Astrocyte of the cerebellum (primary cell): Measurements from ENCODE around the gene VSIG1.

Source experiments
- DNase-seq: peaks from one replicate; pipeline ENCODE4 v3.0.0-alpha.2; 2011; ENCODE audit warnings: low read depth
- H3K4me3 ChIP-seq: 2 replicates; pipeline ENCODE4 v1.5.1; 2011; ENCODE audit warnings: mild to moderate bottlenecking, low read depth, low read length, moderate library complexity
- CTCF ChIP-seq: IDR thresholded peaks from 2 replicates; pipeline ENCODE4 v1.5.1; 2012; ENCODE audit warnings: low read length, low read depth, moderate library complexity, mild to moderate bottlenecking; ENCODE audit errors: missing control alignments
- in situ Hi-C: cut with HindIII; loops from 2 replicates; pipeline ENCODE4 v1.10.0; 2017; ENCODE audit warnings: low sequenced_read_pairs

VSIG1 gene

DNA sequence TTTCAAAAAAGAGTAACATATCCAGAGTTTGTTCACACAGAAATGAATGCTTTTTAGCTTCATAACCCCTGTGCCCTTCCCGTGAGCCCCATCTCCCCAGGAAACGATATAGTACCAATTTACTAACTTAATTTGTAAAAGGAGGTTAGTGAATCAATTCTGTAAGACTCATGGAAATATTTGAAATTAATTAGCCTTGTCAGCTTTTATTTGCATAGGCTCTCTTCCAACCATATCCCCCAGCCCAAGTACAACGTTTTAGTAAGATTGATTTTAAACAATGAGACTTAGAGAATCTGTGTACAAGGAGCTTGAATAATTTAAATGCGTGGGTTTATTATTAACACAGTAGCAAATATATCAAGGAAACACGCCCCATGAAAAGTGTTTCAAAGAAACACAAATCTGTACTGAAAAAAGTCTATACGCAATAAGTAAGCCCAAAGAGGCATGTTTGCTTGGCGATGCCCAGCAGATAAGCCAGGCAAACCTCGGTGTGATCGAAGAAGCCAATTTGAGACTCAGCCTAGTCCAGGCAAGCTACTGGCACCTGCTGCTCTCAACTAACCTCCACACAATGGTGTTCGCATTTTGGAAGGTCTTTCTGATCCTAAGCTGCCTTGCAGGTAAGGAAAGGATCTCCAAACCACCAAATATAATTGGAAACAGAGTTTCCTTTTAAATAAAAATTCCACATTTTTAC lies at the start of gene VSIG1:
Gene VSIG1 (plus strand): TSS at position 512 of the 703 bp plus-strand sequence. CDS start 66 bp downstream, at position 578.
- H3K4me3 ChIP-seq, result no peak within 1 kb of the TSS
- no peak for TF ChIP-seq CTCF
- DNase-seq, result no peak
- in situ Hi-C loops, result no loop called here

GRCh38 chrX:107996124-107996523 lies 48.7 kb upstream of the VSIG1 start:
- H3K4me3 ChIP-seq, result no peak overlapping the region
- DNase-seq, result no peak
- in situ Hi-C loops, result no loop called here
- no peak for TF ChIP-seq CTCF

- no peak for TF ChIP-seq CTCF
- H3K4me3 ChIP-seq, result no peak overlapping the region
- in situ Hi-C loops, result no loop called here
- DNase-seq, result no peak
Measured at GRCh38 chrX:108000751-108001150, 44.1 kb upstream of the VSIG1 start.

DNA sequence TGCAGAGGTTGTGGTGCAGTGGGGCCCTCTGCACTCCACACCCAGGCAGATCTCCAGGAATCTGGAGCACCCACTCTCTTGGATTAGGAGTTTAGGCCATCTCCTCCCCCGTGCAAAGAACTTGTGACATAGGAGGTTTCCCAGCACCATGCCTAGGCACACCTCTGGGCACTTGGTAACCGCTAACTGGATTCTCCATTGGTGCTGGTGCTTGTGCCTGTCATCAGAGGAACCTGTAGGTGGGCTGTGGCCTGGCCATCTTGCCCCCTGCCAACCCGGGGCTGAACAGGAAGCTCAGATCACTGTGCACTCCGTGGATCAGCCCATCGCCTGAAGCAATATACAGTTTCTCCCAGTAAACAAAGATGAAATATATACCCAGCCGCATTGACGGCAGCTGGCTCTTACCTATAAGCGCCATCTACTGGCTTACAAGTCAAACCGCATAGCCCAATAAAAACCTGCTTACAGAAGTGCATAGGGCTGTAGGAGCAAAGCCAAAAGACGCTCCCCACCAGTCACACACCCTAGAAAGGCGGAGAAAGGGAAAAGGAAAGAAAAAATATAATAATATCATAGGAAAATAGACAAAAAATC lies 43.5 kb upstream of the VSIG1 start:
- no peak overlapping the region for H3K4me3 ChIP-seq
- no peak for DNase-seq
- in situ Hi-C loops, result no loop called here
- peak; percentile 51 for TF ChIP-seq CTCF

- in situ Hi-C loops, result no loop called here
- no peak for TF ChIP-seq CTCF
- no peak for DNase-seq
- no peak overlapping the region for H3K4me3 ChIP-seq
Measured at GRCh38 chrX:108018656-108019381, 26.0 kb upstream of the VSIG1 start.

DNA sequence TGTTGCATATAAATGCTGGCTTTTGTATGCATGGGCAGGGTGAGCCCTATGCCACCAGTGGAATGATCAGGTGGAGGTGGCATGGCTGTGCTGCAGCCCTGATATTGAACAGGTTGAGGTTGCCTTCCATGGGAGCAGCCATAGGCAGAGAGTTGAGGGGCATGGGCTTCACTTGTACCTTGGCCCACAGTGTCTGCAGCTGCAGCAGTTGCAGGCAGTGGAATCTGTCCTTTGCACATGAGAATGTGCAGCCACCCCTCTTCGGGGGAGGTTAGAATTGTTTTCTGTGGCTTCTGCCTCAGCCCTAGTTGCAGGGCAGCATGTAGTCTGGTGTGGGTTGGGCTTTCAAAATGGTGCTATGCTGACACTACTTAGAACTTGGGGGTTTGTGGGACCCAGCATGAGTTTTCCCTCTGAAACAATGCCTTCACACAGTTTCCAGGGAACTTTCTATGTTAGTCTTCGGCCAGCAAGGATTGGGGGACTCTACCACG lies 25.4 kb upstream of the VSIG1 start:
- in situ Hi-C loops, result no loop called here
- TF ChIP-seq CTCF, result no peak
- no peak overlapping the region for H3K4me3 ChIP-seq
- no peak for DNase-seq
